Mesendoderm (in vitro differentiated cells): Measurements from ENCODE around the gene ELOVL1.

Experiments
- DNase-seq: peaks from one replicate; pipeline ENCODE4 v3.0.0; 2013
- H2AK5ac ChIP-seq: 2 replicates; pipeline ENCODE4 v1.6.1; 2013; ENCODE audit warnings: low read length, inconsistent platforms
- H2BK120ac ChIP-seq: 2 replicates; pipeline ENCODE4 v1.6.1; 2013; ENCODE audit warnings: low read depth, mild to moderate bottlenecking, low read length, moderate library complexity, mixed read lengths
- H2BK15ac ChIP-seq: replicated peaks from 2 replicates; pipeline ENCODE4 v1.6.1; 2013; ENCODE audit warnings: low read depth, mild to moderate bottlenecking, moderate library complexity
- H2BK5ac ChIP-seq: 2 replicates; pipeline ENCODE4 v1.6.1; 2013; ENCODE audit warnings: low read length, inconsistent platforms
- H3K18ac ChIP-seq: 2 replicates; pipeline ENCODE4 v1.6.1; 2013; ENCODE audit warnings: mild to moderate bottlenecking, low read length, mixed read lengths
- H3K23ac ChIP-seq: one replicate; pipeline ENCODE4 v1.6.1; 2013; ENCODE audit warnings: low read length
- H3K27ac ChIP-seq: 2 replicates; pipeline ENCODE4 v1.5.1; 2013; ENCODE audit warnings: low read depth, mild to moderate bottlenecking, inconsistent platforms, low read length, moderate library complexity
- H3K27me3 ChIP-seq: 2 replicates; pipeline ENCODE4 v1.6.1; 2013; ENCODE audit warnings: low read length, control low read depth, mild to moderate bottlenecking, inconsistent platforms; ENCODE audit not compliant: insufficient read depth, poor library complexity
- H3K36me3 ChIP-seq: 2 replicates; pipeline ENCODE4 v1.6.1; 2013; ENCODE audit warnings: low read length, inconsistent platforms; ENCODE audit not compliant: control insufficient read depth, insufficient read depth
- H3K4ac ChIP-seq: one replicate; pipeline ENCODE4 v1.6.1; 2013; ENCODE audit warnings: low read depth, mild to moderate bottlenecking, low read length, moderate library complexity
- H3K4me1 ChIP-seq: 2 replicates; pipeline ENCODE4 v1.6.1; 2013; ENCODE audit warnings: low read depth, low read length, inconsistent platforms; ENCODE audit not compliant: control insufficient read depth
- H3K4me2 ChIP-seq: 2 replicates; pipeline ENCODE4 v1.6.1; 2013; ENCODE audit warnings: low read length
- H3K4me3 ChIP-seq: 2 replicates; pipeline ENCODE4 v1.5.1; 2013; ENCODE audit warnings: mild to moderate bottlenecking, low read length
- H3K56ac ChIP-seq: one replicate; pipeline ENCODE4 v1.6.1; 2013; ENCODE audit warnings: low read length
- H3K79me1 ChIP-seq: 2 replicates; pipeline ENCODE4 v1.6.1; 2013; ENCODE audit warnings: low read length, inconsistent platforms
- H3K79me2 ChIP-seq: 2 replicates; pipeline ENCODE4 v1.6.1; 2013; ENCODE audit warnings: mild to moderate bottlenecking, low read length; ENCODE audit not compliant: control insufficient read depth, insufficient read depth
- H3K9ac ChIP-seq: 2 replicates; pipeline ENCODE4 v1.6.1; 2013; ENCODE audit warnings: low read length, inconsistent platforms
- H4K5ac ChIP-seq: one replicate; pipeline ENCODE4 v1.6.1; 2013; ENCODE audit warnings: low read length
- H4K8ac ChIP-seq: one replicate; pipeline ENCODE4 v1.6.1; 2013; ENCODE audit warnings: low read depth, mild to moderate bottlenecking, control low read depth, low read length, moderate library complexity
- WGBS: extraction: QIAGEN DNeasy Blood & Tissue Kit; methylation state at CpG from one replicate; pipeline ENCODE4 v1.1.7; 2013; ENCODE audit warnings: low lambda C conversion rate, missing lambda C conversion rate; ENCODE audit not compliant: insufficient coverage; ENCODE audit errors: extremely low coverage; 5-methylcytosine and 5-hydroxymethylcytosine counted together

The ELOVL1 gene

GRCh38 chr1:43317817-43318471 lies 49.9 kb downstream of the ELOVL1 start:
- Histone ChIP-seq H3K4me2 (no peak overlapping the region), H2BK5ac (no peak overlapping the region), H3K27ac (no peak overlapping the region), H3K4me3 (no peak overlapping the region), H4K5ac (no peak overlapping the region), H3K79me1 (no peaks in the 10 kb centered on the region), H2AK5ac (no peak overlapping the region), H3K23ac (no peak overlapping the region), H3K4me1 (no peaks in the 10 kb centered on the region), H3K9ac (no peak overlapping the region), H3K4ac (no peak overlapping the region), H3K27me3 (no peaks in the 10 kb centered on the region), H3K18ac (no peak overlapping the region), H2BK15ac (no peak overlapping the region), H2BK120ac (no peak overlapping the region), H3K36me3 (no peaks in the 10 kb centered on the region), H4K8ac (no peak overlapping the region), H3K56ac (no peak overlapping the region), H3K79me2 (no peaks in the 10 kb centered on the region)
- DNase-seq, result no peak
- no CpG with 5 or more reads among the region's 15 CpGs for WGBS

- H3K18ac ChIP-seq, result no peak overlapping the region
- H3K4me2 ChIP-seq, result no peak overlapping the region
- H3K79me1 ChIP-seq, result no peaks in the 10 kb centered on the region
- no peak overlapping the region for H3K23ac ChIP-seq
- no peak overlapping the region for H2BK15ac ChIP-seq
- no peak overlapping the region for H4K5ac ChIP-seq
- no peaks in the 10 kb centered on the region for H3K27me3 ChIP-seq
- DNase-seq, result no peak
- no peak overlapping the region for H3K9ac ChIP-seq
- H4K8ac ChIP-seq, result no peak overlapping the region
- no peak overlapping the region for H3K27ac ChIP-seq
- no peak overlapping the region for H2BK120ac ChIP-seq
- no peaks in the 10 kb centered on the region for H3K36me3 ChIP-seq
- no peak overlapping the region for H3K4ac ChIP-seq
- H3K56ac ChIP-seq, result no peak overlapping the region
- no peaks in the 10 kb centered on the region for H3K4me1 ChIP-seq
- no peak overlapping the region for H3K4me3 ChIP-seq
- no CpG with 5 or more reads among the region's 16 CpGs for whole genome bisulfite sequencing
- H2AK5ac ChIP-seq, result no peak overlapping the region
- no peak overlapping the region for H2BK5ac ChIP-seq
- H3K79me2 ChIP-seq, result no peaks in the 10 kb centered on the region
These were observed 50.9 kb downstream of the ELOVL1 start for GRCh38 chr1:43316738-43317520.

GRCh38 chr1:43315963-43316737 lies 51.7 kb downstream of the ELOVL1 start:
- H3K4ac ChIP-seq, result no peak overlapping the region
- no peaks in the 10 kb centered on the region for H3K4me1 ChIP-seq
- H3K79me1 ChIP-seq, result no peaks in the 10 kb centered on the region
- H3K23ac ChIP-seq, result no peak overlapping the region
- H3K4me2 ChIP-seq, result no peak overlapping the region
- no peak overlapping the region for H3K4me3 ChIP-seq
- H2BK15ac ChIP-seq, result no peak overlapping the region
- H4K5ac ChIP-seq, result no peak overlapping the region
- H3K56ac ChIP-seq, result no peak overlapping the region
- no peak overlapping the region for H4K8ac ChIP-seq
- no peaks in the 10 kb centered on the region for H3K27me3 ChIP-seq
- no peak overlapping the region for H2BK5ac ChIP-seq
- H3K9ac ChIP-seq, result no peak overlapping the region
- no peak for DNase-seq
- H3K27ac ChIP-seq, result no peak overlapping the region
- H3K18ac ChIP-seq, result no peak overlapping the region
- no peak overlapping the region for H2AK5ac ChIP-seq
- WGBS, result no CpG with 5 or more reads among the region's 10 CpGs
- H2BK120ac ChIP-seq, result no peak overlapping the region
- H3K79me2 ChIP-seq, result no peaks in the 10 kb centered on the region
- H3K36me3 ChIP-seq, result no peaks in the 10 kb centered on the region

GRCh38 chr1:43315481-43315880 lies 52.3 kb downstream of the ELOVL1 start:
- Histone ChIP-seq H3K27me3 (no peaks in the 10 kb centered on the region), H3K79me1 (no peaks in the 10 kb centered on the region), H2BK15ac (no peak overlapping the region), H3K4me2 (no peak overlapping the region), H3K18ac (no peak overlapping the region), H2AK5ac (no peak overlapping the region), H3K4me3 (no peak overlapping the region), H2BK120ac (no peak overlapping the region), H3K9ac (no peak overlapping the region), H3K79me2 (no peaks in the 10 kb centered on the region), H4K8ac (no peak overlapping the region), H3K36me3 (no peaks in the 10 kb centered on the region), H3K4me1 (no peaks in the 10 kb centered on the region), H3K56ac (no peak overlapping the region), H4K5ac (no peak overlapping the region), H3K27ac (no peak overlapping the region), H2BK5ac (no peak overlapping the region), H3K4ac (no peak overlapping the region), H3K23ac (no peak overlapping the region)
- DNase-seq, result no peak
- WGBS, result no CpG with 5 or more reads among the region's 3 CpGs

DNA sequence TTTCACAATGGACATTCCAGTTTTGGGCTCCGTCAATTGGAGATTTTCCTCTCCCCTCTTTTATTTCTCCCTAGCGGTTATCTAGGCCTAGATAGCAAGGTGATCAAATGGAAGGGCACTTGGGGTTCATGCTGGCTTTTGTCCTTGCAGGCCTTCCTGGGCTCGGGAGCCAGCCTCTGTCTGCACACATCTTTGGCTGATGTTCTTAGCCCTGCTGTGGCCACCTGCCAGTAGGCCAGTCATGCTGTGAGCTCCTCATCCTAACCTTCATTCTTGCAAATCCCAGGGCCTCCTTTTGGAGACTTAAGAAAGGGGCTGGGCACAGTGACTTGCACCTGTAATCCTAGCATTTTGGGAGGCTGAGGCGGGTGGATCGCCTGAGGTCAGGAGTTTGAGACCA lies 53.6 kb downstream of the ELOVL1 start:
- DNase-seq, result no peak
- H3K4me1 ChIP-seq, result no peaks in the 10 kb centered on the region
- H3K18ac ChIP-seq, result no peak overlapping the region
- H3K79me1 ChIP-seq, result no peaks in the 10 kb centered on the region
- H3K27me3 ChIP-seq, result no peaks in the 10 kb centered on the region
- no peak overlapping the region for H4K5ac ChIP-seq
- no peaks in the 10 kb centered on the region for H3K79me2 ChIP-seq
- no peak overlapping the region for H3K4me3 ChIP-seq
- H3K9ac ChIP-seq, result no peak overlapping the region
- H4K8ac ChIP-seq, result no peak overlapping the region
- H2BK15ac ChIP-seq, result no peak overlapping the region
- H3K56ac ChIP-seq, result no peak overlapping the region
- H3K23ac ChIP-seq, result no peak overlapping the region
- no CpG with 5 or more reads among the region's 5 CpGs for WGBS
- H3K4ac ChIP-seq, result no peak overlapping the region
- H2AK5ac ChIP-seq, result no peak overlapping the region
- H3K4me2 ChIP-seq, result no peak overlapping the region
- H2BK5ac ChIP-seq, result no peak overlapping the region
- H3K27ac ChIP-seq, result no peak overlapping the region
- H2BK120ac ChIP-seq, result no peak overlapping the region
- H3K36me3 ChIP-seq, result no peaks in the 10 kb centered on the region
